ENCODE data around the gene CYBA. TPM values are rescaled to one million over a fixed set of nuclear protein-coding genes. Genes with fewer than 3 reads are reported as not detected.

Gene CYBA
- total RNA-seq, 2 experiments from 2014 or later: 359 to 601 TPM

- no peak overlapping the region for H3K4me2 ChIP-seq (ENCODE audit: low read length)
- H3K9me2 ChIP-seq (ENCODE audit: insufficient read depth, low read length): no peaks in the 10 kb centered on the region
- H2AFZ ChIP-seq (ENCODE audit: low read length): no peak overlapping the region
- no peak for DNase-seq (ENCODE audit: low spot score)
- peaks cover 26% of the 10 kb centered on the region for H3K4me1 ChIP-seq (ENCODE audit: insufficient read depth, low read length, poor library complexity, severe bottlenecking)
- H3K9me3 ChIP-seq (ENCODE audit: low read length): no peaks in the 10 kb centered on the region
- intact Hi-C loops (cut with micrococcal nuclease; ENCODE audit: unreplicated experiment): no loop called here
- no peaks in the 10 kb centered on the region for H3K79me2 ChIP-seq (ENCODE audit: insufficient read depth, low read depth, low read length)
- no peak overlapping the region for H3K4me3 ChIP-seq (ENCODE audit: low read depth, low read length, poor library complexity, severe bottlenecking)
- H4K20me1 ChIP-seq (ENCODE audit: insufficient read depth, low read length): no peaks in the 10 kb centered on the region
- CTCF ChIA-PET (ENCODE audit: unreplicated experiment): no interaction called here
- H3K27ac ChIP-seq (ENCODE audit: low read depth, low read length, poor library complexity, severe bottlenecking): no peak overlapping the region
- TF ChIP-seq CTCF (conservative IDR thresholded peaks at IDR 0.05; ENCODE audit: low read length): no peak
- TF ChIP-seq EZH2phosphoT487 (IDR thresholded peaks at IDR 0.05; ENCODE audit: borderline replicate concordance, low read depth, low read length): no peak
- POLR2A ChIA-PET: no interaction called here
- no TSS peak for BruUV-seq (replicated peaks)
- H3K36me3 ChIP-seq (ENCODE audit: insufficient read depth, low read length): peaks cover 11% of the 10 kb centered on the region; the same call in 1 of the 2 replicates
Measured at GRCh38 chr16:88676502-88677242, 25.8 kb upstream of the CYBA start.

- H3K9me3 ChIP-seq (ENCODE audit: low read length): no peaks in the 10 kb centered on the region
- H3K4me1 ChIP-seq (ENCODE audit: insufficient read depth, low read length, poor library complexity, severe bottlenecking): no peaks in the 10 kb centered on the region
- no peaks in the 10 kb centered on the region for H3K9me2 ChIP-seq (ENCODE audit: insufficient read depth, low read length)
- no peak overlapping the region for H2AFZ ChIP-seq (ENCODE audit: low read length)
- BruUV-seq (replicated peaks): no TSS peak
- no peak for DNase-seq (ENCODE audit: low spot score)
- no peak overlapping the region for H3K4me3 ChIP-seq (ENCODE audit: low read depth, low read length, poor library complexity, severe bottlenecking)
- ChIA-PET CTCF (ENCODE audit: unreplicated experiment) (no interaction called here), POLR2A (interaction anchor here (0.5 to 0.6 kb wide), 2 partner anchors 12 to 1150 kb away, joined by 3 to 6 read pairs; no protein-coding TSS in a partner anchor)
- intact Hi-C loops (cut with micrococcal nuclease; ENCODE audit: unreplicated experiment): no loop called here
- no peak overlapping the region for H3K27ac ChIP-seq (ENCODE audit: low read depth, low read length, poor library complexity, severe bottlenecking)
- no peaks in the 10 kb centered on the region for H3K79me2 ChIP-seq (ENCODE audit: insufficient read depth, low read depth, low read length)
- no peak overlapping the region for H3K4me2 ChIP-seq (ENCODE audit: low read length)
- no peaks in the 10 kb centered on the region for H4K20me1 ChIP-seq (ENCODE audit: insufficient read depth, low read length)
- TF ChIP-seq CTCF (conservative IDR thresholded peaks at IDR 0.05; ENCODE audit: low read length) (no peak), EZH2phosphoT487 (IDR thresholded peaks at IDR 0.05; ENCODE audit: borderline replicate concordance, low read depth, low read length) (no peak)
- peaks cover 20% of the 10 kb centered on the region for H3K36me3 ChIP-seq (ENCODE audit: insufficient read depth, low read length)
Measured at GRCh38 chr16:88673716-88674379, 23.0 kb upstream of the CYBA start.

GRCh38 chr16:88672776-88673175 lies 21.9 kb upstream of the CYBA start:
- H3K4me2 ChIP-seq (ENCODE audit: low read length): no peak overlapping the region
- H3K9me2 ChIP-seq (ENCODE audit: insufficient read depth, low read length): no peaks in the 10 kb centered on the region
- no peaks in the 10 kb centered on the region for H3K79me2 ChIP-seq (ENCODE audit: insufficient read depth, low read depth, low read length)
- no peak overlapping the region for H3K4me3 ChIP-seq (ENCODE audit: low read depth, low read length, poor library complexity, severe bottlenecking)
- H2AFZ ChIP-seq (ENCODE audit: low read length): no peak overlapping the region
- peaks cover 26% of the 10 kb centered on the region for H3K36me3 ChIP-seq (ENCODE audit: insufficient read depth, low read length)
- intact Hi-C loops (cut with micrococcal nuclease; ENCODE audit: unreplicated experiment): no loop called here
- DNase-seq (ENCODE audit: low spot score): no peak
- no peaks in the 10 kb centered on the region for H4K20me1 ChIP-seq (ENCODE audit: insufficient read depth, low read length)
- TF ChIP-seq CTCF (conservative IDR thresholded peaks at IDR 0.05; ENCODE audit: low read length) (peak; percentile 42), EZH2phosphoT487 (IDR thresholded peaks at IDR 0.05; ENCODE audit: borderline replicate concordance, low read depth, low read length) (no peak)
- ChIA-PET POLR2A (interaction anchor here (0.6 kb wide), 1 partner anchor 10 kb away, joined by 3 read pairs; the partner anchor contains the start of gene MVD), CTCF (ENCODE audit: unreplicated experiment) (no interaction called here)
- no peaks in the 10 kb centered on the region for H3K9me3 ChIP-seq (ENCODE audit: low read length)
- H3K27ac ChIP-seq (ENCODE audit: low read depth, low read length, poor library complexity, severe bottlenecking): no peak overlapping the region
- no TSS peak for BruUV-seq (replicated peaks)
- no peaks in the 10 kb centered on the region for H3K4me1 ChIP-seq (ENCODE audit: insufficient read depth, low read length, poor library complexity, severe bottlenecking)
